Lower lobe of right lung (tissue), 2 donors: ENCODE measurements around the gene SEPTIN14. TPM values are rescaled to one million over a fixed set of nuclear protein-coding genes. Genes with fewer than 3 reads are reported as not detected.
"Not testable (repeated sequence)": the region's sequence is repeated elsewhere in the genome, so short reads cannot be mapped to it uniquely, and the experiment has no call there.

ENCODE experiments used
- ATAC-seq, 2 donors: fragments of 200-7000 bp; cut with Tn5 transposase; one replicate each; pipeline ENCODE4 v1.9.1; 2020 to 2022; ENCODE audit warnings: mild to moderate bottlenecking in 2 of 2, moderate library complexity in 2 of 2
- DNase-seq: peaks from one replicate; pipeline ENCODE4 v3.0.0-alpha.2; 2020
- H3K27ac ChIP-seq: fragments of 200-600 bp; one replicate; pipeline ENCODE4 v1.8.0; 2022
- H3K27me3 ChIP-seq: fragments of 200-600 bp; one replicate; pipeline ENCODE4 v1.8.0; 2022; ENCODE audit warnings: low read depth
- H3K36me3 ChIP-seq: fragments of 200-600 bp; one replicate; pipeline ENCODE4 v1.8.0; 2022; ENCODE audit warnings: mild to moderate bottlenecking
- H3K4me1 ChIP-seq: fragments of 200-600 bp; one replicate; pipeline ENCODE4 v1.8.0; 2022
- H3K4me3 ChIP-seq: fragments of 200-600 bp; one replicate; pipeline ENCODE4 v1.8.0; 2022; ENCODE audit warnings: mild to moderate bottlenecking
- H3K9me3 ChIP-seq: fragments of 200-600 bp; one replicate; pipeline ENCODE4 v1.8.0; 2022
- intact Hi-C: fragments of 100-400 bp; cut with DNase I; formaldehyde crosslinking; loops from one replicate; pipeline ENCODE4 v1.11.0; 2022
- total RNA-seq: library from RNA; stranded (reverse); fragmentation: NEBNext Ultra II Directional; extraction: Animal tissue kit (Norgen Biotek cat#: 25700); gene quantifications from one replicate; pipeline ENCODE4 v1.2.1, GENCODE V29; 2021
- TF ChIP-seq, protein P1 (sequence below): fragments of 200-600 bp; IDR thresholded peaks from one replicate; pipeline ENCODE4 v1.8.0; 2022; ENCODE audit warnings: antibody characterized with exemption, mild to moderate bottlenecking
- donor health status: DM: no; HTN: yes; CAD: no; lungs with severe emphysema.

The SEPTIN14 gene
- total RNA-seq, 1 donor from 2014 or later, result not detected

DNA sequence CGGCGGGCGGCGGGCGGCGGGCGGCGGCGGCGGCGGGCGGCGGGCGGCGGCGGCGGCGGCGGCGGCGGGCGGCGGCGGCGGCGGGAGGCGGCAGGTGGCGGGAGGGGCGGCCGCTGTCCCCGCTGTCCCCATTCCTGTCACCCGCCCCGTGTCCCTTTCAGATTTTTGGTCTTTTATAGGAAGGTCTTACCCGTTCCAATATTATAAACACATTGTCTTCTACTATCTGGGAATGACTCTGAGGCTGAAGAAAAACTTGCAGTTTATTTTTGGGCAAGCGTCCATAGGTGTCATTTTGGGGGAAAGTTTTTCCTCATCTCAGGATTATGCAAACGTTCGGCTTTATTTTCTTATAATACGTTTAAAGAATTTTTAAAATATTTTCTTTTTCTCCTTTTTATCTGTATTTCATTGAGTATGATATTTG is 25.3 kb upstream of the SEPTIN14 start:
- ATAC-seq, result no peak
- intact Hi-C loops, result no loop called here
- no peaks in the 10 kb centered on the region for H3K36me3 ChIP-seq

DNA sequence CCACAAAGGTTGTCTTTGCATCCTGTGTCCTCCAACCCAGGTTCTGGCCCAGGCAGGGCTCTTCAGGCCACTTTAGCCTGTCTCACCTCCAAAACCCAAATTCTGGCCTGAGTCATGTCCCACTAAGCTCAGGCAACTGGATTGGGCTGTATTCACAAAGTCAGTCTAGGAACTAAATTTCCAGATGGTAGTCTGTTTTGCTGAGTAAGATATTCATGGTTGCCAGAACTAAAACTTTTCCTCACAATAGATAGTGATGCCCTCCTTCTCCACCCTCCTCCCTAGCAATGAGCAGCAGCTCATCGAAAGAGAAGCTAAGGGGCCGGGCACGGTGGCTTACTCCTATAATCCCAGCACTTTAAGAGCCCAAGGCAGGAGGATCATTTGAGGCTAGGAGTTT is 21.8 kb upstream of the SEPTIN14 start:
- no peaks in the 10 kb centered on the region for H3K9me3 ChIP-seq
- H3K4me1 ChIP-seq, result peaks cover 6% of the 10 kb centered on the region
- H3K27me3 ChIP-seq, result no peaks in the 10 kb centered on the region
- DNase-seq, result no peak
- TF ChIP-seq, protein P1, sequence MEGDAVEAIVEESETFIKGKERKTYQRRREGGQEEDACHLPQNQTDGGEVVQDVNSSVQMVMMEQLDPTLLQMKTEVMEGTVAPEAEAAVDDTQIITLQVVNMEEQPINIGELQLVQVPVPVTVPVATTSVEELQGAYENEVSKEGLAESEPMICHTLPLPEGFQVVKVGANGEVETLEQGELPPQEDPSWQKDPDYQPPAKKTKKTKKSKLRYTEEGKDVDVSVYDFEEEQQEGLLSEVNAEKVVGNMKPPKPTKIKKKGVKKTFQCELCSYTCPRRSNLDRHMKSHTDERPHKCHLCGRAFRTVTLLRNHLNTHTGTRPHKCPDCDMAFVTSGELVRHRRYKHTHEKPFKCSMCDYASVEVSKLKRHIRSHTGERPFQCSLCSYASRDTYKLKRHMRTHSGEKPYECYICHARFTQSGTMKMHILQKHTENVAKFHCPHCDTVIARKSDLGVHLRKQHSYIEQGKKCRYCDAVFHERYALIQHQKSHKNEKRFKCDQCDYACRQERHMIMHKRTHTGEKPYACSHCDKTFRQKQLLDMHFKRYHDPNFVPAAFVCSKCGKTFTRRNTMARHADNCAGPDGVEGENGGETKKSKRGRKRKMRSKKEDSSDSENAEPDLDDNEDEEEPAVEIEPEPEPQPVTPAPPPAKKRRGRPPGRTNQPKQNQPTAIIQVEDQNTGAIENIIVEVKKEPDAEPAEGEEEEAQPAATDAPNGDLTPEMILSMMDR, result no peak
- H3K27ac ChIP-seq, result no peak overlapping the region
- no peak for ATAC-seq
- H3K36me3 ChIP-seq, result no peaks in the 10 kb centered on the region
- H3K4me3 ChIP-seq, result no peak overlapping the region
- intact Hi-C loops, result no loop called here

More for the DNA sequence above, 25.3 kb upstream of the SEPTIN14 start:
- Histone ChIP-seq H3K4me1 (peaks cover 6% of the 10 kb centered on the region), H3K27ac (peak overlapping the region; percentile 67), H3K27me3 (no peaks in the 10 kb centered on the region), H3K4me3 (peak overlapping the region; percentile 57), H3K9me3 (no peaks in the 10 kb centered on the region)
- TF ChIP-seq, protein P1, result no peak
- no peak for DNase-seq

DNA sequence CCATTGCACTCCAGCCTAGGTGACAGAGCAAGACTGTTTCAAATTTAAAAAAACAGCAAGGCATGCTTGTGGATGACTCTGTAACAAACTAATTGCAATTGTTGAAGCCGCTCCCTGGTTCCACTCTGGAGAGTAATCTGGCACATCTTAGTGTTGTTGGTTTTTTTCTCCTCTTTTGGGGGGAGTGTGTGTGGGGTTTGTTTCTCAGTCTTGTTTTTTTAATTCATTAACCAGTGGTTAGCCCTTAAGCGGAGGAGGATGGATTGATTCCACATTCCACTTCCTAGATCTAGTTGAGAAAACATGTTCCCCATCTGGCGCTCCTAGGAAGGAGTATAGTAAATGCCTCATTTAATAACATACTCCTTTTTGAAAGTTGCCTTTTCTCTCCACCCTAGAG is 16.1 kb upstream of the SEPTIN14 start:
- H3K27ac ChIP-seq, result no peak overlapping the region
- H3K27me3 ChIP-seq, result no peaks in the 10 kb centered on the region
- H3K4me1 ChIP-seq, result no peaks in the 10 kb centered on the region
- no peaks in the 10 kb centered on the region for H3K9me3 ChIP-seq
- intact Hi-C loops, result no loop called here
- H3K4me3 ChIP-seq, result no peak overlapping the region
- no peaks in the 10 kb centered on the region for H3K36me3 ChIP-seq
- TF ChIP-seq, protein P1, result no peak
- DNase-seq, result no peak
- no peak for ATAC-seq

DNA sequence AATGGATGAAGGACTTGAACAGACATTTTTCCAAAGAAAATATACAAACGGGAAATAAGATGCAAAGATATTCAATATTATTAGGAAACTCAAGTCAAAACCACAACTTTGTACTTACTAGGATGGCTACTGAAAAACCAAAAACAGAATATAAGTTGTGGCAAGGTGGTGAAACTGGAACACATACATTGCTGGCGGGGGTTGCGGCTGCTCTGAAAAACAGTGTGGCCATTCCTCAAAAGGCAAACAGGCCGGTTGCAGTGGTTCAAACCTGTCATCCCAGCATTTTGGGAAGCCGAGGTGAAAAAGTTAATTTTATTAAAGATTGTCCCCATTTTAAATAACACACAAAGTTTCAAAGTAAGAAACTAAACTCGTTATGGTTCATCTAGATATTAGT is 14.8 kb upstream of the SEPTIN14 start:
- DNase-seq, result no peak
- Histone ChIP-seq H3K9me3 (no peaks in the 10 kb centered on the region), H3K4me1 (no peaks in the 10 kb centered on the region), H3K4me3 (no peak overlapping the region), H3K27ac (no peak overlapping the region), H3K36me3 (no peaks in the 10 kb centered on the region), H3K27me3 (no peaks in the 10 kb centered on the region)
- TF ChIP-seq, protein P1, result no peak
- intact Hi-C loops, result no loop called here
- no peak for ATAC-seq

DNA sequence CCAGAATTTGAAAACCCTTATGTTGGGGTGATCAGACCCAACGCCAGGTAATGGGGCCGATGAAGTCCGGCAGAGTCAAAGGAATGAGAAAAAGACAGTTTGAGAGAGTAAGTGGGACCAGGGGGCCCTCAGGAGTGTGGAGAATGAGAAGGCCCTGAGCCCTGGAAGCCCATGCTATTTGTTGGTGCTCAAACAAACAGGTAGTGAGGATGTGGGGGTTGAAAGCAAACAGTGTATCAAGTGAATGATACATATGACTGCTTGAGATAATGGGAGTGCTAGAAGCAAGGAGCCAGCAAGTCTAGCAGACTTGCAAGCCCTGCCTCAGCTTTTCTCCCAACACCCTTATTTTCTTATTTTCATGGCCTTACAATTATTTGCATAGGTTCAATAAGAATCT is 11.2 kb upstream of the SEPTIN14 start:
- no peaks in the 10 kb centered on the region for H3K4me1 ChIP-seq
- DNase-seq, result no peak
- no peaks in the 10 kb centered on the region for H3K27me3 ChIP-seq
- TF ChIP-seq, protein P1, result no peak
- H3K27ac ChIP-seq, result no peak overlapping the region
- intact Hi-C loops, result no loop called here
- ATAC-seq, result no peak
- H3K4me3 ChIP-seq, result no peak overlapping the region
- no peaks in the 10 kb centered on the region for H3K36me3 ChIP-seq
- H3K9me3 ChIP-seq, result no peaks in the 10 kb centered on the region

DNA sequence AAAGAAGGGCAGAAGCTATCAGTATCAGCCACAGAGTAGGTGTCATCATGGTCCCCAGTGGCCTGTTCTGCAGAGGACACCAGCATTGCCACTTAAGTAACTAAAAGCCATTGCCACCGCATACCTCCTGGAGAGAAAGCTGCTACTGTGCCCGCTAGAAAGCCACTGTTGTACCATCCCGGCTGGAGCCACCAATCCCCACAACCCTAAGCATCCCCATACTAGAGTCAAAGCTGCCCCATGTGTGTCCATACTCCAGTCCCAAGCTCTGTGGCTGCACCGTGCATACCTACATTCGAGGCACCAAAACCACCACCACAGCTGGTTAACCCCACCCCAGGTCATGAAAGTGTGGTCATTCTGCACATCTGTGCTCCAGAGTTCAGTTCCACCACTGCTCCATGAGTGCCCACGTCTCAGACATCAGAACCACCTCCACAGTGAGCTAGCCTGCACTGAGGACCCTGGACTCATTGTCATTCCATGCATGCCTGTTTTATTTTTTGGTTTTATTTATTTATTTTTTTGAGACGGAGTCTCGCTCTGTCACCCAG is 9.5 kb upstream of the SEPTIN14 start:
- no peak for DNase-seq
- Histone ChIP-seq H3K36me3 (no peaks in the 10 kb centered on the region), H3K4me3 (no peak overlapping the region), H3K9me3 (no peaks in the 10 kb centered on the region), H3K27me3 (no peaks in the 10 kb centered on the region), H3K27ac (no peak overlapping the region), H3K4me1 (no peaks in the 10 kb centered on the region)
- intact Hi-C loops, result no loop called here
- ATAC-seq, result peak in 1 of 2 donors; percentile 17
- TF ChIP-seq, protein P1, result no peak

DNA sequence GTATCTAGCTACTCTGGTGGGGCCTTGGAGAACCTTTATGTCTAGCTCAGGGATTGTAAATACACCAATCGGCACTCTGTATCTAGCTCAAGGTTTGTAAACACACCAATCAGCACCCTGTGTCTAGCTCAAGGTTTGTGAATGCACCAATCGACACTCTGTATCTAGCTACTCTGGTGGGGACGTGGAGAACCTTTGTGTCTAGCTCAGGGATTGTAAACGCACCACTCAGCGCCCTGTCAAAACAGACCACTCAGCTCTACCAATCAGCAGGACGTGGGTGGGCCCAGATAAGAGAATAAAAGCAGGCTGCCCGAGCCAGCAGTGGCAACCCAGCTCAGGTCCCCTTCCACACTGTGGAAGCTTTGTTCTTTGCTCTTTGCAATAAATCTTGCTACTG is 6.4 kb upstream of the SEPTIN14 start:
- H3K4me3 ChIP-seq, ATAC-seq, H3K9me3 ChIP-seq, H3K4me1 ChIP-seq, H3K27me3 ChIP-seq, DNase-seq, H3K36me3 ChIP-seq, H3K27ac ChIP-seq, intact Hi-C loops: not testable (repeated sequence)

DNA sequence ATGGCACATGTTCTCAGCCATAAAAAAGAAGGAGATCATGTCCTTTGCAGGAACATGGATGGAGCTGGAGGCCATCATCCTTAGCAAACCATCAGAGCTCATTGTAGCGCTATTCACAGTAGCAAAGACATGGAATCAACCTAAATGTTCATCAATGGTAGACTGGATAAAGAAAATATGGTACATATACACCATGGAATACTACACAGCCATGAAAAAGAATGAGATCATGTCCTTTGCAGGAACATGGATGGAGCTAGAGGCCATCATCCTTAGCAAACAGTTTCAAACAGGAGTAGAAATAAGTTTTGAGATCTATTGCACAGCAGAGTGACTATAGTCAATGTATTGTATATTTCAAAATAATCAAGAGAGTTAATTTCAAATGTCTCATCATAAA is 17.4 kb downstream of the SEPTIN14 start:
- not testable (repeated sequence) for H3K27ac ChIP-seq, DNase-seq

More for the DNA sequence above, 17.4 kb downstream of the SEPTIN14 start:
- H3K27me3 ChIP-seq, ATAC-seq, H3K4me3 ChIP-seq, H3K4me1 ChIP-seq, intact Hi-C loops, H3K9me3 ChIP-seq, H3K36me3 ChIP-seq: not testable (repeated sequence)
